ENCODE results near the gene CLCN5.

- no peak for TF ChIP-seq CTCF (IDR thresholded peaks at IDR 0.05; ENCODE audit: low read depth, low read length, poor library complexity, severe bottlenecking)
- no peak for TF ChIP-seq EZH2phosphoT487 (IDR thresholded peaks at IDR 0.05; ENCODE audit: borderline replicate concordance, low read length)
Measured at GRCh38 chrX:49932791-49933190, 10.4 kb downstream of the CLCN5 start.
